Activated T-cell treated with anti-CD3 and anti-CD28 coated beads, Interleukin-2, amount 50 U/mL, for 24 hours (primary cell): ENCODE measurements around the gene CHRNA4.
"Not testable (repeated sequence)": the region's sequence is repeated elsewhere in the genome, so short reads cannot be mapped to it uniquely, and the experiment has no call there.

Experiments
- DNase-seq: peaks from one replicate; pipeline ENCODE4 v3.0.0-alpha.2; 2020
- H3K27ac Mint-ChIP-seq: 2 replicates; pipeline ENCODE4 v1.8.0; 2020; ENCODE audit warnings: mild to moderate bottlenecking, mixed read lengths
- H3K27me3 Mint-ChIP-seq: 2 replicates; pipeline ENCODE4 v1.8.0; 2020; ENCODE audit warnings: mixed read lengths
- H3K36me3 Mint-ChIP-seq: 2 replicates; pipeline ENCODE4 v1.8.0; 2020; ENCODE audit warnings: low read depth, mixed read lengths
- H3K4me1 Mint-ChIP-seq: 2 replicates; pipeline ENCODE4 v1.8.0; 2020; ENCODE audit warnings: low read depth, mixed read lengths
- H3K4me3 Mint-ChIP-seq: 2 replicates; pipeline ENCODE4 v1.8.0; 2020; ENCODE audit warnings: mild to moderate bottlenecking, moderate library complexity, mixed read lengths
- H3K9me3 Mint-ChIP-seq: 2 replicates; pipeline ENCODE4 v1.8.0; 2020; ENCODE audit warnings: mixed read lengths

The CHRNA4 gene

GRCh38 chr20:63346131-63347080 lies 14.7 kb downstream of the CHRNA4 start:
- no peak overlapping the region for H3K27ac Mint-ChIP-seq
- H3K27me3 Mint-ChIP-seq = peaks cover 12% of the 10 kb centered on the region

DNA sequence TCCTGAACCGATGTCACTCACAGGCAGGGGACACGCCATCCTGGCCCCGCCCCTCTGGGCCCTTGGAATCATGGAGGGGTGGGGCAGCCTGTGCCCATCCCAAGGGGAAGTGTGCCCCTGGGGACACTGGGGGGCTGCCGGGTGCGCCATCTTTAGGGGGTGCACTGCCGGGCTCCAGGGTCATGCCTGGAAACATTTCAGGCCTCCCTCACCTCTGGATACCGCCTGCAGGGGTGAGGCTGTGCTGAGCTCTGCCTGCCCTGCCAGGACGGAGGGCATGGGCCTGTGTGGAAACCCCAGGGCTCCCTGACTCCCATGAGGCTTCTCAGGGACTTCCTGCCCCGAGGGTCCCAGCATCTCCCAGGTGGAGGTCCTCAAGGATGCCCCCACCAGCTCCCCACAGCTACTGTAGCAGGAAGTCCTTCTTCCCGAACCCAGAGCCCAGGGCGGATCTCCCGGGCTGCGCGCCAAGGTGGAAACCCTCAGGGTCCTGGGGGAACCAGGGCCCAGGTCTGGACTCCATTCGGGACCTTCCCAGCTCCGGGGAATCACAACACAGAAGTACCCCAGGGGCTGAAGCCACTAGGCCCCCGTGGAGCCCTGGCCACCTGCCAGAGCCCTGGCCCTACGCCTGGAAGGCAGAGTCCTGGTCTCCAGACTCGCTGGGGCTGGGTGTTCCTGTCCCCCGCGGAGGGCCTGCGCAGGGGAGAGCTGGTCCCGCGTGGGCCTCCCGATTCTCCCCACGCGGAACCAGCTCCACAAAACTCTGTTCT lies 15.6 kb downstream of the CHRNA4 start:
- Mint-ChIP-seq H3K4me1 (no peaks in the 10 kb centered on the region), H3K27me3 (peaks cover 12% of the 10 kb centered on the region), H3K27ac (no peak overlapping the region), H3K9me3 (peaks cover 3% of the 10 kb centered on the region), H3K4me3 (no peak overlapping the region), H3K36me3 (no peaks in the 10 kb centered on the region)
- DNase-seq = no peak

More at GRCh38 chr20:63346131-63347080, 14.7 kb downstream of the CHRNA4 start:
- Mint-ChIP-seq H3K9me3 (peaks cover 3% of the 10 kb centered on the region), H3K4me1 (no peaks in the 10 kb centered on the region), H3K4me3 (no peak overlapping the region), H3K36me3 (no peaks in the 10 kb centered on the region)
- DNase-seq = no peak

DNA sequence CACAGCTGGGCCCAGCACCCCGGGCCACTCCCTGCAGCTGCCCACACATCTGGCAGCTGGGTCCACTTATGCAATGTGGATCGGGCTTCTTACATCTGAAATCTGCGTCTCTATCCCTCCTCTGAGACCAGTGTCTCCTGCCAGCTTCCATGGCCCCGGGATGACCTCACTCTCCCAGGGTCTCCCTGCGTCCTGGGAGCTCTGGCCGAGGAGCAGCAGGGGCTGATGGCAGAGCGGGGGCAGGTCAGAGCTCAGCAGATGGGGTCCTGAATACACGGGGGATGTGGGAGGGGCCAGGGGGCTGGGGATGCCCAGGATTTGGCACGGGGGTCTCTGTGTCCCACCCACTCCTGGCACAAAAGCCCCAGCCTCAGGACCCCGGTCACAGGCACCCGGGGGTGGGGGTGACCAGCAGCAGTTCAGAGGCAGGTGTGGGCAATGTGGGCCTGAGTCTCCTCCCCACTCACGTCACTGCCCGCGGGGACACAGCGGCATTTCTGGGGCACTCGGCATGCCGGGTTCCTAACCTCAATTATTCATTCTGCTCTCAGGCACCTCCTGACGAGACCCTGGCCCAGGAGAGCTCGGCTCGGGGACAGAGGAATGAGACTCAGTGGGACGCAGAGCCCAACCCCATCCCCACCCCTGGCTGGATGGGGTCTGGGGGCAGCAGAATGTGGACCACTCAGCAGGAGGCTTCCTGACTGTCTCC lies 16.4 kb downstream of the CHRNA4 start:
- H3K4me1 Mint-ChIP-seq = no peaks in the 10 kb centered on the region
- no peaks in the 10 kb centered on the region for H3K36me3 Mint-ChIP-seq
- H3K27me3 Mint-ChIP-seq = peaks cover 12% of the 10 kb centered on the region
- no peak overlapping the region for H3K4me3 Mint-ChIP-seq
- DNase-seq = no peak
- H3K27ac Mint-ChIP-seq = no peak overlapping the region
- peaks cover under 1% of the 10 kb centered on the region for H3K9me3 Mint-ChIP-seq

- H3K27me3 Mint-ChIP-seq = peaks cover 15% of the 10 kb centered on the region
- no peaks in the 10 kb centered on the region for H3K4me1 Mint-ChIP-seq
- no peak overlapping the region for H3K27ac Mint-ChIP-seq
- H3K9me3 Mint-ChIP-seq = peaks cover 9% of the 10 kb centered on the region
- DNase-seq = no peak
- no peaks in the 10 kb centered on the region for H3K36me3 Mint-ChIP-seq
- no peak overlapping the region for H3K4me3 Mint-ChIP-seq
Measured at GRCh38 chr20:63343460-63344445, 17.4 kb downstream of the CHRNA4 start.

- Mint-ChIP-seq H3K9me3 (peaks cover 9% of the 10 kb centered on the region), H3K4me1 (no peaks in the 10 kb centered on the region), H3K4me3 (no peak overlapping the region), H3K27ac (no peak overlapping the region), H3K36me3 (no peaks in the 10 kb centered on the region), H3K27me3 (peaks cover 22% of the 10 kb centered on the region)
- no peak for DNase-seq
Measured at GRCh38 chr20:63342561-63343459, 18.3 kb downstream of the CHRNA4 start.

- H3K36me3 Mint-ChIP-seq, H3K27ac Mint-ChIP-seq, DNase-seq, H3K4me1 Mint-ChIP-seq, H3K4me3 Mint-ChIP-seq, H3K9me3 Mint-ChIP-seq: not testable (repeated sequence)
- H3K27me3 Mint-ChIP-seq = peaks cover 42% of the 10 kb centered on the region
Measured at GRCh38 chr20:63340158-63340688, 20.9 kb downstream of the CHRNA4 start.

- H3K9me3 Mint-ChIP-seq, H3K27ac Mint-ChIP-seq, DNase-seq, H3K4me3 Mint-ChIP-seq, H3K36me3 Mint-ChIP-seq, H3K4me1 Mint-ChIP-seq: not testable (repeated sequence)
- H3K27me3 Mint-ChIP-seq = peaks cover 45% of the 10 kb centered on the region
Measured at GRCh38 chr20:63339154-63340094, 21.7 kb downstream of the CHRNA4 start.

- Mint-ChIP-seq H3K36me3 (no peaks in the 10 kb centered on the region), H3K4me1 (no peaks in the 10 kb centered on the region), H3K9me3 (peaks cover 9% of the 10 kb centered on the region), H3K4me3 (no peak overlapping the region), H3K27me3 (peaks cover 46% of the 10 kb centered on the region), H3K27ac (no peak overlapping the region)
- DNase-seq = no peak
Measured at GRCh38 chr20:63337786-63338420, 23.2 kb downstream of the CHRNA4 start.

DNA sequence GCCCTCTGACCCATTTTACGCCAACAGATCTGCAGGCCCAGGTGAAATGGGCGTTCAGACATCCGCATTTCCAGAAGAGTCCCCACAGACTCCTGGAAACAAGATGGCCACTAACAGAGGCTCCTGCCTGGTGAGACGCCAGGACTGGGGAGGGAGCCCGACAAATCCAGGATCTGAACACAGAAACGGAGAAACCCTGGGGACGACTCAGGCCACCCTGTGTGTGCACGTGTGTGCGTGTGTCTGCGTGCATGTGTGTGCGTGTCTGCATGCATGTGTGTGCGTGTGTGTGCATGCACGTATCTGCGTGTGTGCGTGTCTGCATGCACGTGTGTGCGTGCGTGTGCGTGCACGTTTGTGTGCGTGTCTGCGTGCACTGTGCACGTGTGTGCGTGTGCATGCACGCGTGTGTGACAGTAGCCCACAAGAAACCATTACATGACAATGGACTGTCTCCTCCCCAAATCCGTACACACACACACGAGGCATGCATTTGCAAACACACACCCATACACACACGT lies 24.9 kb downstream of the CHRNA4 start:
- H3K4me3 Mint-ChIP-seq = no peak overlapping the region
- H3K4me1 Mint-ChIP-seq = no peaks in the 10 kb centered on the region
- no peak for DNase-seq
- no peaks in the 10 kb centered on the region for H3K36me3 Mint-ChIP-seq
- H3K9me3 Mint-ChIP-seq = peaks cover 16% of the 10 kb centered on the region
- H3K27me3 Mint-ChIP-seq = peaks cover 37% of the 10 kb centered on the region
- no peak overlapping the region for H3K27ac Mint-ChIP-seq

DNA sequence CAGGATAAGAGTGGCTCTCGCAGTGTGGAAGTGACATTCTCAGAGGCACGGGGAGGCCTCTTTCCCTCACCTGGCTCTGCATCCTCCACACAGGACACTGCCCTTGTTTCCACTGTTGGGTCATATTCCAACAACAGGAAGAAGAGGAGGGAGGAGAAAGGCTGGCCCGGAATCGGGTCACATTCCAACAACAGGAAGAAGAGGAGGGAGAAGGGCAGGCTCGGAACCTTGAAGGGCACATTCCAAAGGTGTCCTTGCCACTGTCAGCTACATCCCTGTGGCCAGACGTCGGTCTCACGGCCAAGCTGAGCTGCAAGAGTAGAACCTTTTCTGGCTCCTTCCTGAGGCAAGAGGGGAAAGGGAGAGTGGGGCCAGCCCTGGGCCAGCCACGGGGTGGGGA lies 25.4 kb downstream of the CHRNA4 start:
- Mint-ChIP-seq H3K9me3 (peaks cover 16% of the 10 kb centered on the region), H3K4me1 (no peaks in the 10 kb centered on the region), H3K27ac (no peak overlapping the region), H3K4me3 (no peak overlapping the region), H3K27me3 (peaks cover 37% of the 10 kb centered on the region), H3K36me3 (no peaks in the 10 kb centered on the region)
- DNase-seq = no peak

GRCh38 chr20:63335060-63335459 lies 26.1 kb downstream of the CHRNA4 start:
- H3K27me3 Mint-ChIP-seq = peaks cover 37% of the 10 kb centered on the region
- H3K4me3 Mint-ChIP-seq, H3K27ac Mint-ChIP-seq, H3K4me1 Mint-ChIP-seq, DNase-seq, H3K36me3 Mint-ChIP-seq: not testable (repeated sequence)
- H3K9me3 Mint-ChIP-seq = peaks cover 16% of the 10 kb centered on the region
